22Rv1 (cell line): ENCODE data around the gene LIG1.
A peak's percentile ranks its signal among the peaks of the same experiment; 100 is the strongest.

ENCODE experiments used
- H3K27ac ChIP-seq: fragments of 450-650 bp; 2 replicates; pipeline ENCODE4 v1.5.1; 2017
- ZFX ChIP-seq: fragments of 450-650 bp; IDR thresholded peaks from 2 replicates; pipeline ENCODE4 v1.6.1; 2017; ENCODE audit warnings: antibody characterized with exemption, borderline replicate concordance
- TF ChIP-seq, protein P1 (sequence below): fragments of 450-650 bp; IDR thresholded peaks from 2 replicates; pipeline ENCODE4 v1.5.1; 2017; ENCODE audit warnings: mild to moderate bottlenecking

LIG1 gene

DNA sequence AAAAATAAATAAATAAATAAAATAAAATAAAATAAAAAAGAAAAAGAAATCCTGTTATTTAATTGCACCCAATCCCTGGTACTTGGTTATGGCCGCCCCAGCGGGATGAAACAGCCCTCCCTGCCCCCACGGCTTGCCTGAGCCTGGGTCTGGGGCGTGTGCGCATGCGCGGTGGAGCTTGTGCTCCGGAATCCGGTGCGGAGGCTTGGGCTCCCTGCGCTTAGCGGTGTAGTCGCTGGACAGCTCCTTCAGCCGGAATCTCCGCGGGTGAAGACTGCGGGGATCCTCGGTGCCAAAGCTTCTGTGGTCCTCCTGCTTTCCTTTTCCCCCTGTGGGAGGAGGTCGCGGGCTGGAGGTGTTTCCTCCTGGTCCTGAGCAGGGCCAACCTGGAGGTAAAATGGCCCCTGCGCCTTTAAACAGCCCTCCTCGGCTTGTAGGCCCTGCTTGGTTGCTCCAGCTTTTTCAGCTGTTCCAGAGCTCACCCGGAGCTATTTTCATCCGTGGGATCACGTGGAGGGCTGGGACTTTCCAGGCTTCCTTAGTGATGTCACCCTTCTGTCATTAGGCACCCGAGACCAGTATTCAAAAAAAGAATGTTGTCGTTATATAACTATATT, 59.7 kb downstream of the LIG1 start, which contains the start of gene PLA2G4C:
TSS of gene PLA2G4C (minus strand) at position 468 of the 617 bp plus-strand sequence. CDS start 4,288 bp downstream, outside the sequence.
- TF ChIP-seq ZFX, result no peak
- TF ChIP-seq, protein P1, sequence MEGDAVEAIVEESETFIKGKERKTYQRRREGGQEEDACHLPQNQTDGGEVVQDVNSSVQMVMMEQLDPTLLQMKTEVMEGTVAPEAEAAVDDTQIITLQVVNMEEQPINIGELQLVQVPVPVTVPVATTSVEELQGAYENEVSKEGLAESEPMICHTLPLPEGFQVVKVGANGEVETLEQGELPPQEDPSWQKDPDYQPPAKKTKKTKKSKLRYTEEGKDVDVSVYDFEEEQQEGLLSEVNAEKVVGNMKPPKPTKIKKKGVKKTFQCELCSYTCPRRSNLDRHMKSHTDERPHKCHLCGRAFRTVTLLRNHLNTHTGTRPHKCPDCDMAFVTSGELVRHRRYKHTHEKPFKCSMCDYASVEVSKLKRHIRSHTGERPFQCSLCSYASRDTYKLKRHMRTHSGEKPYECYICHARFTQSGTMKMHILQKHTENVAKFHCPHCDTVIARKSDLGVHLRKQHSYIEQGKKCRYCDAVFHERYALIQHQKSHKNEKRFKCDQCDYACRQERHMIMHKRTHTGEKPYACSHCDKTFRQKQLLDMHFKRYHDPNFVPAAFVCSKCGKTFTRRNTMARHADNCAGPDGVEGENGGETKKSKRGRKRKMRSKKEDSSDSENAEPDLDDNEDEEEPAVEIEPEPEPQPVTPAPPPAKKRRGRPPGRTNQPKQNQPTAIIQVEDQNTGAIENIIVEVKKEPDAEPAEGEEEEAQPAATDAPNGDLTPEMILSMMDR, result no peak
- H3K27ac ChIP-seq, result peak within 1 kb of the TSS; percentile 88

DNA sequence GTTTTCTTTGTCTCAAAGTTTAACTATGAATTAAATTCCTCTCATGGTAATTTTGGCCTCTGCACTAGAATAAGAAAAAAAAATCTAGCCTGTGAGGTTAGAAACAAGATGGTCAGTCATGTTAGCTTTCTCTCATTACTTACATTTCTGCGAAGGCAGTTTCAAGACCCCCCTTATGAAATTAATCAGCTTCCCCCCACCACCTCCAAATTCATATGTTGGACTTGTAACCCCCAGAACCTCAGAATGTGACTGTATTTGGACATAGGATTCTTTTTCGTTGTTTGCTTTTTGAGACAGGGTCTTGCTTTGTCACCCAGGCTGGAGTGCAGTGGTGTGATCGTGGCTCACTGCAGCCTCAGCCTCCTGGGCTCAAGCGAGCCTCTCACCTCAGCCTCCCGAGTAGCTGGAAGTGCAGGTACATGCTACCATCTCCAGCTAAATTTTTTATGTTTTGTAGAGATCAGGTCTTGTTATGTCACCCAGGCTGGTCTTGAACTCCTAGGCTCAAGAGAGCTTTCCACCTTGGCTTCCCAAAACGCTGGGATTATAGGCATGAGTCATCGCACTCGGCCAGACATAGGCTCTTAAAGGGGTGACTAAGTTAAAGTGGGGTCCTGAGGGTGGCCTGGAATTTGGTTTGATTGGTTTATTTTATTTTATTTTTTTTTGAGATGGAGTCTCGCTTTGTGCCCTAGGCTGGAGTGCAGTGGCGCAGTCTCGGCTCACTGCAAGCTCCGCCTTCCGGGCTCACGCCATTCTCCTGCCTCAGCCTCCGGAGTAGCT, 61.0 kb downstream of the LIG1 start:
- H3K27ac ChIP-seq, result no peak overlapping the region
- TF ChIP-seq, protein P1, result no peak
- TF ChIP-seq ZFX, result no peak

DNA sequence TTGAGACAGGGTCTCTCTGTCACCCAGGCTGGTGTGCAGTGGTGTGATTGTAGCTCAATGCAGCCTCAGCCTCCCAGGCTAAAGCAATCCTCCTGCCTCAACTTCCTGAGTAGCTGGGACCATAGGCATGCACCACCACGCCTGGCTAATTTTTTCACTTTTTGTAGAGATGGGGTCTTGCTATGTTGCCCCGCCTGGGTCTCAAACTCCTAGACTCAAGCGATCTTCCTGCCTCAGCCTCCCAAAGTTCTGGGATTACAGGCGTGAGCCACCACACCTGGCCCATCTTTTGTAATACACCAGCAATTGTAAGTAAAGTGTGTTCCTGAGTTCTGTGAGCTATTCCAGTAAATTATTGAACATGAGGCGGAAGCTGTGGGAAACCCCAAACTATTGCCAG, 66.2 kb downstream of the LIG1 start:
- no peak for TF ChIP-seq ZFX
- TF ChIP-seq, protein P1, result no peak
- H3K27ac ChIP-seq, result no peak overlapping the region

DNA sequence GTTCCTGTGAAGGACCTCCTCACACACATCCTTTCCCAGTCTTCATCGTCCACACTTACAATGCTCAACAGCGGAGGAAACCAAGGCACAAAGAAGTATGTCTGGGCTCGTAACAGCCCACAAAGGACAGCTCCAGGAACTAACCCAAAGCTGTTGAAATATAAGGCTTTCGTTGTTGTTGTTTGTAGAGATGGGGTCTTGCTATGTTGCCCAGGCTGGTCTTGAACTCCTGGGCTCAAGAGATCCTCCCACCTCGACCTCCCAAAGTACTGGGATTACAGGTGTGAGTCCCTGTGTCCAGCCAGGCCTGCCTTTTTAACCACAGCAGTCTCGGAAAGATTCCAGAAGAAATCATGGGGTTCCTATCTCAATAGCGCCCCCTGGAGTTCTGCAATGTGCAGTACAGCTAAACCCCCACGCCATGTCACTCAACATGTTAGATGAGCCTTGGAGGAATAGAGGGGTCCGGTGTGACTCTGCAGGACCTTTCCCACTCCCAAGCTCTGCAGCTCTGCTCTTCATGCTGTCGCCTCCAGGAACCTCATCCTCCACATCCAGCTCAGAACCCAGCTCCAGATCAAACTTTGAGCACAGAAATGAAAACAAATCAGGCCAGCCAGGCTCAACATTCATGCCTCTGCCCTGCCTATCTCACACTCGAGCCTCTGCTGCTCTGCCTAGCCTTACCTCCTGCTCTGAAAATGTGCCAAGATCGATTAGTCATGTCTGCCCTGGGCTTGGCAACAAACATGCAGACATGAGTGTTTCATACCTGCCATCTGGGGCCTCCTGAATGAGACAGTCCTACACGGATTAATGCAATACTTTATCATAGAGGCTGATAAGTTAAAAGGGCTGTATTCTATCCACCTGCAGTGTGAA, 67.0 kb downstream of the LIG1 start:
- H3K27ac ChIP-seq, result no peak overlapping the region
- TF ChIP-seq, protein P1, result peak; percentile 64
- no peak for TF ChIP-seq ZFX

DNA sequence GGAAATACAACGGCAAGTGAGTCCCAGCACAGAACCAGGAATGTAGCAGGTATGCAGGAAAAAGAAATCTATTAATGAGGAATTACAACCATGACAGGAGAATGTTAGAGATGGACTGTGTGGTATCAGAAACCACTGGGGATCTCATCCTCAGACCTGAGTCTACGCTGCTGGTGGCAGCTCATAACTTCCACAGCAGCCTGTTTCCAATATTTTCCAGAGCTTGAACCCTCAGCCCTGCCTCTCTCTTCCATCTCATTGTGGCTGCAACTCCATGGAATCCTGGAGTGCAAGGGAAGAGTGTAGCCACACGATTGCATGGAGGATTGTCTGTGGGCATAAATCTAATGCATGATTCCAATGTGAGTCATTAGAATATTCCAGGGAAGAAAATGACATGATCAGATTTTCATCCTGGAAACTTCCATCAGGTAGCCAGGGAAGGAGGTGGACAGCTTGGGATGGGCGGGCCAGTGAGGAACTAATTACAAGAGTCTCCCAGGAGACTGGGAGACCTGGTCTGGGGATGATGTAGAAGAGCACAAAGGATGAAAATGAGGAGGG, 74.5 kb downstream of the LIG1 start:
- H3K27ac ChIP-seq, result no peak overlapping the region
- TF ChIP-seq, protein P1, result no peak
- no peak for TF ChIP-seq ZFX

DNA sequence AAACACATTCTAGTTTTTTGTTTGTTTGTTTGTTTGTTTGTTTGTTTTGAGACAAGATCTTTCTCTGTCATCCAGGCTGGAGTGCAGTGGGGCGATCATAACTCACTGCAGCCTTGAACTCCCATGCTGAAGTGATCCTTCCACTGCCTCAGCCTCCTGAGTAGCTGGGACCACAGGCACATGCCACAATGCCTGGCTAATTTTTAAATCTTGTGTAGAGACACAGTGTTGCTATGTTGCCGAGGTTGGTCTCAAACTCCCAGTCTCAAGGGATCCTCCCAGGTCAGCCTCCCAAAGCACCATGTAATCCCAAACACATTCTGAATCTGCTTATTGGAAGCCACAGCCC, 75.3 kb downstream of the LIG1 start:
- H3K27ac ChIP-seq, result no peak overlapping the region
- TF ChIP-seq, protein P1, result no peak
- TF ChIP-seq ZFX, result no peak
